Calu3 (cell line): ENCODE data around the gene LIPH. TPM values are rescaled to one million over a fixed set of nuclear protein-coding genes. Genes with fewer than 3 reads are reported as not detected.
"Not testable (repeated sequence)": the region's sequence is repeated elsewhere in the genome, so short reads cannot be mapped to it uniquely, and the experiment has no call there.

Experiments
- BruUV-seq: library from RNA; stranded (reverse); fragments of 400-500 nt; replicated peaks from 2 replicates; lab custom pipeline; 2021; lab: Mats Ljungman, UMichigan
- CTCF ChIA-PET: fragments of 300-600 bp; sonication (Branson Sonifier 250); formaldehyde crosslinking; loops from one replicate; lab custom pipeline; 2022; ENCODE audit warnings: antibody characterized with exemption; lab: Charles Lee
- DNase-seq: peaks from one replicate; pipeline ENCODE4 v3.0.0; 2022
- H3K27ac Mint-ChIP-seq: one replicate; pipeline ENCODE4 v1.8.0; 2022; ENCODE audit warnings: mixed read lengths; ENCODE audit not compliant: unreplicated experiment
- H3K27me3 Mint-ChIP-seq: one replicate; pipeline ENCODE4 v1.8.0; 2022; ENCODE audit warnings: mixed read lengths; ENCODE audit not compliant: unreplicated experiment
- H3K36me3 Mint-ChIP-seq: one replicate; pipeline ENCODE4 v1.8.0; 2022; ENCODE audit warnings: mild to moderate bottlenecking, moderate library complexity, mixed read lengths; ENCODE audit not compliant: insufficient read depth, unreplicated experiment
- H3K4me1 Mint-ChIP-seq: one replicate; pipeline ENCODE4 v1.8.0; 2022; ENCODE audit warnings: mild to moderate bottlenecking, low read depth, mixed read lengths; ENCODE audit not compliant: unreplicated experiment
- H3K4me3 Mint-ChIP-seq: one replicate; pipeline ENCODE4 v1.8.0; 2022; ENCODE audit warnings: mild to moderate bottlenecking, low read depth, moderate library complexity, mixed read lengths; ENCODE audit not compliant: unreplicated experiment
- H3K9me3 Mint-ChIP-seq: one replicate; pipeline ENCODE4 v1.8.0; 2022; ENCODE audit warnings: low read depth, mixed read lengths; ENCODE audit not compliant: unreplicated experiment
- CTCF ChIP-seq: fragments of 200-600 bp; IDR thresholded peaks from one replicate; pipeline ENCODE4 v1.8.0; 2022; ENCODE audit warnings: antibody characterized with exemption; ENCODE audit not compliant: unreplicated experiment
- intact Hi-C: fragments of 100-400 bp; cut with micrococcal nuclease; formaldehyde crosslinking; loops from one replicate; pipeline ENCODE4 v1.10.0; 2022; ENCODE audit not compliant: unreplicated experiment
- total RNA-seq: library from RNA; stranded (reverse); gene quantifications from 2 replicates; pipeline ENCODE4 v1.2.3, GENCODE V29; 2022

The LIPH gene
- total RNA-seq, 1 experiment from 2014 or later: 159 TPM

- peak overlapping the region; percentile 100 for H3K27ac Mint-ChIP-seq
- H3K4me1 Mint-ChIP-seq: peaks cover 52% of the 10 kb centered on the region
- CTCF ChIA-PET: interaction anchor here (0.6 to 2.8 kb wide), 13 partner anchors 11 to 546 kb away, joined by 3 to 23 read pairs (median 5); partner anchors contain the start of gene SENP2
- no peaks in the 10 kb centered on the region for H3K9me3 Mint-ChIP-seq
- intact Hi-C loops: loop anchor here (1.0 to 5.0 kb wide), 3 partner anchors 9 to 221 kb away; partner anchors contain the start of gene TMEM41A
- no TSS peak for BruUV-seq
- peak; percentile 92 for DNase-seq
- H3K4me3 Mint-ChIP-seq: peak overlapping the region; percentile 72
- H3K27me3 Mint-ChIP-seq: no peaks in the 10 kb centered on the region
- H3K36me3 Mint-ChIP-seq: peaks cover 43% of the 10 kb centered on the region
- TF ChIP-seq CTCF: no peak
Measured at GRCh38 chr3:185558395-185558794, 6.0 kb upstream of the LIPH start.

GRCh38 chr3:185556640-185557039, 4.3 kb upstream of the LIPH start:
- BruUV-seq, DNase-seq, H3K27me3 Mint-ChIP-seq, H3K9me3 Mint-ChIP-seq: not testable (repeated sequence)
- Mint-ChIP-seq H3K4me1 (peaks cover 50% of the 10 kb centered on the region), H3K4me3 (peak overlapping the region; percentile 17), H3K27ac (peak overlapping the region; percentile 100), H3K36me3 (peaks cover 52% of the 10 kb centered on the region)
- intact Hi-C loops: loop anchor here (5.0 kb wide), 2 partner anchors 59 to 219 kb away; partner anchors contain the start of gene TMEM41A
- CTCF ChIA-PET: interaction anchor here (1.1 kb wide), 1 partner anchor 11 kb away, joined by 3 read pairs; no protein-coding TSS in a partner anchor

GRCh38 chr3:185555860-185556347, 3.5 kb upstream of the LIPH start:
- Mint-ChIP-seq H3K27ac (peak overlapping the region; percentile 100), H3K27me3 (no peaks in the 10 kb centered on the region), H3K4me3 (peak overlapping the region; percentile 17), H3K9me3 (no peaks in the 10 kb centered on the region), H3K36me3 (peaks cover 59% of the 10 kb centered on the region), H3K4me1 (peaks cover 50% of the 10 kb centered on the region)
- intact Hi-C loops: loop anchor here (5.0 kb wide), 2 partner anchors 59 to 219 kb away; partner anchors contain the start of gene TMEM41A
- no peak for TF ChIP-seq CTCF
- CTCF ChIA-PET: interaction anchor here (0.8 to 1.1 kb wide), 2 partner anchors 10 to 241 kb away, joined by 3 to 4 read pairs; no protein-coding TSS in a partner anchor
- no TSS peak for BruUV-seq
- DNase-seq: no peak

GRCh38 chr3:185555101-185555501, 2.7 kb upstream of the LIPH start:
- H3K36me3 Mint-ChIP-seq: peaks cover 67% of the 10 kb centered on the region
- H3K4me3 Mint-ChIP-seq: peak overlapping the region; percentile 76
- H3K27me3 Mint-ChIP-seq: no peaks in the 10 kb centered on the region
- CTCF ChIA-PET: no interaction called here
- no peak for DNase-seq
- intact Hi-C loops: loop anchor here (5.0 kb wide), 2 partner anchors 58 to 218 kb away; partner anchors contain the start of gene TMEM41A
- TF ChIP-seq CTCF: no peak
- no peaks in the 10 kb centered on the region for H3K9me3 Mint-ChIP-seq
- H3K4me1 Mint-ChIP-seq: peaks cover 50% of the 10 kb centered on the region
- H3K27ac Mint-ChIP-seq: peak overlapping the region; percentile 100
- no TSS peak for BruUV-seq
